ENCODE measurements around the gene PRRG2. TPM values are rescaled to one million over a fixed set of nuclear protein-coding genes. Genes with fewer than 3 reads are reported as not detected.

Gene PRRG2
- total and polyA plus RNA-seq, 2 of the 13 experiments (the other 11 are each of a cell fraction or from before 2014, with no cell fraction given) = 0.66 to 0.82 TPM

DNA sequence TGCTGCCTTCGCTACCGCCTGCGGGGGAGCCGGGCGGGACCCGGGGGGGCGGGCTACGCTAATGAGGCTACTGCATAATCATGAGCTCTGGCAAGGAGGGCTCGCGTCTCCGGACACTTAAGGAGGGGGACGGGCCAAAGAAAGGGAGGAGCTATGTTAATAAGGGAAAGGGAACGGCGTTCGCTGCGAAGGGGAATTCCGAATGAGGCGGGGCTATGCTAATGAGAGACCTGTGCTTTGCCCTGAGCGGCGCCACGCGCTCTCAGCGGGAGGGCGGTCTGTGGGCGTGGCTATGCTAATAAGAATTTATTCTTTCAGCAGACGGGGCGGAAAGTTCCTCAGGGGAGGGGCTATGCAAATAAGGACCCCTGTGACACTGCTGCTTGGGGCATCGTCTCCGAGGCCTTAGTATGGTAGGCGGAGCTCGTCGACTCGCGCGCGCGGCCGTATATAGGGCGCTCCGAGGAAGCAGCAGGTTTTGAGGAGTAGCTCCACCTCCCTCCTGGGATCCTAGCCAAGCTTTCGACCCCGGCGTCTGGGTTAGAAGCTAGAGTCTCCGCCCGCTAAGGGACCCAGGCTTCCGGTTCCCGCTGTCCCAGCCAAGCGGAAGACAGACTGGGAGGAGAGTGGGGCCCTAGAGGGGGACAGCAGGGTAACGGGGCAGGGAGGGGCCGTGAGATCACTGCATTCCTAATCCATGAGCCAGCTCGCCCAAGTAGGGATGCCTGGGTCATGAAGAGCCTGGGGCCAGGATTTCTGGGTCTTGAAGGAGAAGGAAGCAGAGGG lies 59.2 kb downstream of the PRRG2 start, which contains the start of gene RRAS (continued):
- TF ChIP-seq NFATC3 (CRISPR knock-in tag; IDR thresholded peaks at IDR 0.05) = no peak
- TF ChIP-seq, protein P1, sequence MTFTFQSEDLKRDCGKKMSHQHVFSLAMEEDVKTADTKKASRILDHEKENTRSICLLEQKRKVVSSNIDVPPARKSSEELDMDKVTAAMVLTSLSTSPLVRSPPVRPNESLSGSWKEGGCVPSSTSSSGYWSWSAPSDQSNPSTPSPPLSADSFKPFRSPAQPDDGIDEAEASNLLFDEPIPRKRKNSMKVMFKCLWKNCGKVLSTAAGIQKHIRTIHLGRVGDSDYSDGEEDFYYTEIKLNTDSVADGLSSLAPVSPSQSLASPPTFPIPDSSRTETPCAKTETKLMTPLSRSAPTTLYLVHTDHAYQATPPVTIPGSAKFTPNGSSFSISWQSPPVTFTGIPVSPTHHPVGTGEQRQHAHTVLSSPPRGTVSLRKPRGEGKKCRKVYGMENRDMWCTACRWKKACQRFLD (CRISPR knock-in tag; IDR thresholded peaks at IDR 0.05; ENCODE audit: borderline replicate concordance) = no peak
- peak; percentile 86 for TF ChIP-seq SP5 (CRISPR knock-in tag; IDR thresholded peaks at IDR 0.05; ENCODE audit: borderline replicate concordance, low read depth)
- no peak for TF ChIP-seq REXO4 (CRISPR knock-in tag; IDR thresholded peaks at IDR 0.05; ENCODE audit: borderline replicate concordance)
- TF ChIP-seq ZNF75D (CRISPR knock-in tag; IDR thresholded peaks at IDR 0.05; ENCODE audit: borderline replicate concordance) = no peak
- TF ChIP-seq, protein P2, sequence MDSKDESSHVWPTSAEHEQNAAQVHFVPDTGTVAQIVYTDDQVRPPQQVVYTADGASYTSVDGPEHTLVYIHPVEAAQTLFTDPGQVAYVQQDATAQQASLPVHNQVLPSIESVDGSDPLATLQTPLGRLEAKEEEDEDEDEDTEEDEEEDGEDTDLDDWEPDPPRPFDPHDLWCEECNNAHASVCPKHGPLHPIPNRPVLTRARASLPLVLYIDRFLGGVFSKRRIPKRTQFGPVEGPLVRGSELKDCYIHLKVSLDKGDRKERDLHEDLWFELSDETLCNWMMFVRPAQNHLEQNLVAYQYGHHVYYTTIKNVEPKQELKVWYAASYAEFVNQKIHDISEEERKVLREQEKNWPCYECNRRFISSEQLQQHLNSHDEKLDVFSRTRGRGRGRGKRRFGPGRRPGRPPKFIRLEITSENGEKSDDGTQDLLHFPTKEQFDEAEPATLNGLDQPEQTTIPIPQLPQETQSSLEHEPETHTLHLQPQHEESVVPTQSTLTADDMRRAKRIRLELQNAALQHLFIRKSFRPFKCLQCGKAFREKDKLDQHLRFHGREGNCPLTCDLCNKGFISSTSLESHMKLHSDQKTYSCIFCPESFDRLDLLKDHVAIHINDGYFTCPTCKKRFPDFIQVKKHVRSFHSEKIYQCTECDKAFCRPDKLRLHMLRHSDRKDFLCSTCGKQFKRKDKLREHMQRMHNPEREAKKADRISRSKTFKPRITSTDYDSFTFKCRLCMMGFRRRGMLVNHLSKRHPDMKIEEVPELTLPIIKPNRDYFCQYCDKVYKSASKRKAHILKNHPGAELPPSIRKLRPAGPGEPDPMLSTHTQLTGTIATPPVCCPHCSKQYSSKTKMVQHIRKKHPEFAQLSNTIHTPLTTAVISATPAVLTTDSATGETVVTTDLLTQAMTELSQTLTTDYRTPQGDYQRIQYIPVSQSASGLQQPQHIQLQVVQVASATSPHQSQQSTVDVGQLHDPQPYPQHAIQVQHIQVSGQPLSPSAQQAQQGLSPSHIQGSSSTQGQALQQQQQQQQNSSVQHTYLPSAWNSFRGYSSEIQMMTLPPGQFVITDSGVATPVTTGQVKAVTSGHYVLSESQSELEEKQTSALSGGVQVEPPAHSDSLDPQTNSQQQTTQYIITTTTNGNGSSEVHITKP (CRISPR knock-in tag; IDR thresholded peaks at IDR 0.05; ENCODE audit: low read depth) = peak; percentile 57
- TF ChIP-seq HNRNPUL1 (IDR thresholded peaks at IDR 0.05; ENCODE audit: low read depth, low read length) = no peak
- TF ChIP-seq ARNTL (CRISPR knock-in tag; IDR thresholded peaks at IDR 0.05) = no peak
- TF ChIP-seq NFYC (CRISPR knock-in tag; IDR thresholded peaks at IDR 0.05) = peak; percentile 10; the same call in 1 of the 2 replicates
- TF ChIP-seq FIP1L1 (IDR thresholded peaks at IDR 0.05; ENCODE audit: borderline replicate concordance, insufficient read depth, low read depth, low read length) = 0 out of 2 replicates have a peak, but pooled peaks have one; percentile 24
- TF ChIP-seq RXRB (CRISPR knock-in tag; IDR thresholded peaks at IDR 0.05; ENCODE audit: borderline replicate concordance) = peak; percentile 78
- no peak for TF ChIP-seq MBD4 (IDR thresholded peaks at IDR 0.05; ENCODE audit: borderline replicate concordance, low read length)
- TF ChIP-seq, protein P3, sequence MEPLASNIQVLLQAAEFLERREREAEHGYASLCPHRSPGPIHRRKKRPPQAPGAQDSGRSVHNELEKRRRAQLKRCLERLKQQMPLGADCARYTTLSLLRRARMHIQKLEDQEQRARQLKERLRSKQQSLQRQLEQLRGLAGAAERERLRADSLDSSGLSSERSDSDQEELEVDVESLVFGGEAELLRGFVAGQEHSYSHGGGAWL (CRISPR knock-in tag; IDR thresholded peaks at IDR 0.05) = peak; percentile 11; the same call in 1 of the 2 replicates
- TF ChIP-seq, protein P4, sequence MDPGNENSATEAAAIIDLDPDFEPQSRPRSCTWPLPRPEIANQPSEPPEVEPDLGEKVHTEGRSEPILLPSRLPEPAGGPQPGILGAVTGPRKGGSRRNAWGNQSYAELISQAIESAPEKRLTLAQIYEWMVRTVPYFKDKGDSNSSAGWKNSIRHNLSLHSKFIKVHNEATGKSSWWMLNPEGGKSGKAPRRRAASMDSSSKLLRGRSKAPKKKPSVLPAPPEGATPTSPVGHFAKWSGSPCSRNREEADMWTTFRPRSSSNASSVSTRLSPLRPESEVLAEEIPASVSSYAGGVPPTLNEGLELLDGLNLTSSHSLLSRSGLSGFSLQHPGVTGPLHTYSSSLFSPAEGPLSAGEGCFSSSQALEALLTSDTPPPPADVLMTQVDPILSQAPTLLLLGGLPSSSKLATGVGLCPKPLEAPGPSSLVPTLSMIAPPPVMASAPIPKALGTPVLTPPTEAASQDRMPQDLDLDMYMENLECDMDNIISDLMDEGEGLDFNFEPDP (CRISPR knock-in tag; conservative IDR thresholded peaks at IDR 0.05) = no peak
- TF ChIP-seq MIER3 (CRISPR knock-in tag; IDR thresholded peaks at IDR 0.05; ENCODE audit: borderline replicate concordance) = peak; percentile 92; the same call in 1 of the 2 replicates
- TF ChIP-seq RORA (CRISPR knock-in tag; IDR thresholded peaks at IDR 0.05) = no peak
- TF ChIP-seq RFX5 (IDR thresholded peaks at IDR 0.05; ENCODE audit: low read depth, low read length) = peak; percentile 31
- peak; percentile 81 for TF ChIP-seq KDM6A (CRISPR knock-in tag; IDR thresholded peaks at IDR 0.05; ENCODE audit: low read depth)
- TF ChIP-seq ARNT2 (CRISPR knock-in tag; IDR thresholded peaks at IDR 0.05; ENCODE audit: low read depth) = no peak; the same call in 1 of the 2 replicates
- no peak for TF ChIP-seq KDM5A (IDR thresholded peaks at IDR 0.05; ENCODE audit: borderline replicate concordance, low read length)
- TF ChIP-seq SP1 (IDR thresholded peaks at IDR 0.05) = no peak
- TF ChIP-seq SP1 (CRISPR knock-in tag; IDR thresholded peaks at IDR 0.05) = peak; percentile 84
- TF ChIP-seq STAT5B (CRISPR knock-in tag; IDR thresholded peaks at IDR 0.05) = no peak
- TF ChIP-seq ELF3 (CRISPR knock-in tag; IDR thresholded peaks at IDR 0.05) = peak; percentile 79

All from HepG2 (cell line).